ENCODE results near the gene ANKRD13A. TPM values are rescaled to one million over a fixed set of nuclear protein-coding genes. Genes with fewer than 3 reads are reported as not detected.

The ANKRD13A gene
- total RNA-seq, 4 donors from 2014 or later, result 96.1 to 189 (median 115) TPM

DNA sequence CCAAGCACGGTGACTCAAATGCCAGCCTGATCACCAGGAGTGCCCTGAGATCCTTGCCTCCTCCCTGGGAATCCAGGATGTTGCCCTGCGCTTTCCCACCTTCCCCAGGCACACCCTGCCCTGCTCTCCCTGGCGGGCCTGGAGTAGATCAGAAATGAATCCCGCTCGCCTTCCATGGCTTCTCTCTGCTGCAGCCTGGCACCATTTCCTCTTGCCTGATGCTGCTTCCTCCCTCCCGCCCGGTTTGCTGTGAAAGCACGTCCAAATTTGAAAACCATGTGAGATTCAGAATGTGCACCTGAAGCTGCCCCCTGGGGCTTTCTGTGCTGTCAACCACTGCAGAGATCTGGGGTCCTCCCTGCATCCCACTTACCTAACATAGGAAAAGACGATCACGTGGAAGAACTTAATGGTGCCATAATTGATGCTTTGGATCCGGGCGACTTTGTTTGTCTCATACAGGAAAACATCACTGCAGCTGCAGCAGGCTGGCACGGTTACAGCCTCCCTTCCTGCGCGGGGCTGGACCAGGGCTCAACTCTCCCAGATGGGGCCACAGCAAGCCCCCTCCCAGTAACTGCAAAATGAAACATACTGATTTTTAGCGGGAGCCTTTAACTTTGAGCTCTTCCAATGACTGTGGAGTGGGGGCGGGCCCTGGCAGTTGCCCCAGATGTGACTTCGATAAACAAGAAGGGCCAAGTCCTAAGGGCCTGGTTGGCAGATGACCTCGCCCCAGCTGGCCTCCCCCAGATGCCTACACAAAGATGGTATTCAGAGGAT is 74.0 kb downstream of the ANKRD13A start:
- intact Hi-C loops (cut with DNase I; ENCODE audit: low total_unique reads), result no loop called here
- TF ChIP-seq POLR2A (IDR thresholded peaks at IDR 0.05) (no peak), EP300 (IDR thresholded peaks at IDR 0.05; ENCODE audit: low read depth) (no peak), POLR2AphosphoS5 (IDR thresholded peaks at IDR 0.05) (no peak)
- TF ChIP-seq, protein P1, sequence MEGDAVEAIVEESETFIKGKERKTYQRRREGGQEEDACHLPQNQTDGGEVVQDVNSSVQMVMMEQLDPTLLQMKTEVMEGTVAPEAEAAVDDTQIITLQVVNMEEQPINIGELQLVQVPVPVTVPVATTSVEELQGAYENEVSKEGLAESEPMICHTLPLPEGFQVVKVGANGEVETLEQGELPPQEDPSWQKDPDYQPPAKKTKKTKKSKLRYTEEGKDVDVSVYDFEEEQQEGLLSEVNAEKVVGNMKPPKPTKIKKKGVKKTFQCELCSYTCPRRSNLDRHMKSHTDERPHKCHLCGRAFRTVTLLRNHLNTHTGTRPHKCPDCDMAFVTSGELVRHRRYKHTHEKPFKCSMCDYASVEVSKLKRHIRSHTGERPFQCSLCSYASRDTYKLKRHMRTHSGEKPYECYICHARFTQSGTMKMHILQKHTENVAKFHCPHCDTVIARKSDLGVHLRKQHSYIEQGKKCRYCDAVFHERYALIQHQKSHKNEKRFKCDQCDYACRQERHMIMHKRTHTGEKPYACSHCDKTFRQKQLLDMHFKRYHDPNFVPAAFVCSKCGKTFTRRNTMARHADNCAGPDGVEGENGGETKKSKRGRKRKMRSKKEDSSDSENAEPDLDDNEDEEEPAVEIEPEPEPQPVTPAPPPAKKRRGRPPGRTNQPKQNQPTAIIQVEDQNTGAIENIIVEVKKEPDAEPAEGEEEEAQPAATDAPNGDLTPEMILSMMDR (IDR thresholded peaks at IDR 0.05), result no peak
- Histone ChIP-seq H3K27me3 (no peaks in the 10 kb centered on the region), H3K4me3 (peak overlapping the region in 3 of 4 donors; percentile 13 to 45 (median 24)), H3K4me1 (peaks cover 0 to 13% (median 3%) of the 10 kb centered on the region in 4 donors), H3K36me3 (no peaks in the 10 kb centered on the region), H3K9me3 (no peaks in the 10 kb centered on the region), H3K27ac (peak overlapping the region; percentile 0 to 53 (median 26))
- in situ Hi-C loops (cut with MboI; ENCODE audit: low pct_ligation_motif_present in 1 of 4, low pct_unique_long_range_greater_than_20kb in 1 of 4, low sequenced_read_pairs in 3 of 4), result no loop called here
- 10 to 30% methylated on average over 7 to 19 of the region's 19 CpGs for WGBS, 2 donors (ENCODE audit: low coverage in 1 of 2)
- peak; percentile 33 for DNase-seq

DNA sequence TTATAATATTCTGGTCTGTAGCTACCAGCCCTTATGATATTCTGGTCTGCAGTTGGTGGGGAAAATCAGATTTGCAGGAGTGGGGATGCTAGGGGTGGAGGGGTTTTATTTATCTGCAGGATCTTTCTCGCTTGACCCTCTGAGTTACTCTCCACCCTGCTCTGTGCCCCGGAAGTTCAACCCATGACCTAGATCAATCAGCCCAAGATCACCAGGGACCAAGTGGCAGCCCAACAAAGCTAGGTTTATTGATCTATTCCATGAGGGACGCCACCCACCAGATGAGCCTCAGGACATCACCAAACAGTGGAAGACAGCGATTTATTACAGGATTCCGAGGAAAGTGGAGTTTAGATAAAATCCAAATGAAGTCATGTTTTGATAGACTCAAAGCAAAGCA is 74.9 kb downstream of the ANKRD13A start:
- no peak for DNase-seq
- TF ChIP-seq POLR2A (IDR thresholded peaks at IDR 0.05) (no peak), POLR2AphosphoS5 (IDR thresholded peaks at IDR 0.05) (no peak), EP300 (IDR thresholded peaks at IDR 0.05; ENCODE audit: low read depth) (no peak)
- TF ChIP-seq, protein P1 (IDR thresholded peaks at IDR 0.05), result no peak
- intact Hi-C loops (cut with DNase I; ENCODE audit: low total_unique reads), result no loop called here
- no peaks in the 10 kb centered on the region for H3K27me3 ChIP-seq
- 73 to 86% methylated on average over 3 to 5 of the region's 5 CpGs for WGBS, 2 donors (ENCODE audit: low coverage in 1 of 2)
- no peaks in the 10 kb centered on the region for H3K9me3 ChIP-seq
- peaks cover 0 to 14% (median 3%) of the 10 kb centered on the region in 4 donors for H3K4me1 ChIP-seq
- H3K4me3 ChIP-seq, result no peak overlapping the region
- in situ Hi-C loops (cut with MboI; ENCODE audit: low pct_ligation_motif_present in 1 of 4, low pct_unique_long_range_greater_than_20kb in 1 of 4, low sequenced_read_pairs in 3 of 4), result no loop called here
- H3K36me3 ChIP-seq, result no peaks in the 10 kb centered on the region
- peak overlapping the region in 1 of 4 donors; percentile 3 for H3K27ac ChIP-seq

DNA sequence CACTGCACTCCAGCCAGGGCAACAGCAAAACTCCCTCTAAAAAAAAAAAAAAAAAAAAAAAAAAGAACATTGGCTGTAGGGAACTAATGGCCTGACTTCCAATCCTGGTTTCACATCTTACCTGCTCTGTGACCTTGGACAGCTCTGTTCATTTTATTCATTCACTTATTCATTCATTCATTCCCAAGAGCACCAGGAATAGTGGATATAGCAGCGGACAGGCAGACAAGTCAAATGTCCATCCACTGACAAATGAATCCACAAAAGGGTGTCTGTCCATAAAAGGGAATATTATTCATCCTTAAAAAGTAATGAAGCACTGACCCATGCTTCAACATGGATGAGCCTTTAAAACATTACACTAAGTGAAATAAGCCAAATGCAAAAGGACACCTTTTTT is 76.7 kb downstream of the ANKRD13A start:
- H3K27ac ChIP-seq, result no peak overlapping the region
- peaks cover 0 to 30% (median 9%) of the 10 kb centered on the region in 4 donors for H3K4me1 ChIP-seq
- TF ChIP-seq EP300 (IDR thresholded peaks at IDR 0.05; ENCODE audit: low read depth) (no peak), POLR2AphosphoS5 (IDR thresholded peaks at IDR 0.05) (no peak), POLR2A (IDR thresholded peaks at IDR 0.05) (no peak)
- TF ChIP-seq, protein P1 (IDR thresholded peaks at IDR 0.05), result no peak
- no peak for DNase-seq
- H3K4me3 ChIP-seq, result no peak overlapping the region
- no peaks in the 10 kb centered on the region for H3K36me3 ChIP-seq
- in situ Hi-C loops (cut with MboI; ENCODE audit: low pct_ligation_motif_present in 1 of 4, low pct_unique_long_range_greater_than_20kb in 1 of 4, low sequenced_read_pairs in 3 of 4), result loop anchor here in 1 of 4 donors (25.0 kb wide), 1 partner anchor 536 kb away; the partner anchor contains the start of gene TCTN1
- H3K27me3 ChIP-seq, result no peaks in the 10 kb centered on the region
- intact Hi-C loops (cut with DNase I; ENCODE audit: low total_unique reads), result no loop called here
- no peaks in the 10 kb centered on the region for H3K9me3 ChIP-seq
- 93 to 100% methylated on average over 1 of the region's 1 CpG for WGBS, 2 donors (ENCODE audit: low coverage in 1 of 2)

DNA sequence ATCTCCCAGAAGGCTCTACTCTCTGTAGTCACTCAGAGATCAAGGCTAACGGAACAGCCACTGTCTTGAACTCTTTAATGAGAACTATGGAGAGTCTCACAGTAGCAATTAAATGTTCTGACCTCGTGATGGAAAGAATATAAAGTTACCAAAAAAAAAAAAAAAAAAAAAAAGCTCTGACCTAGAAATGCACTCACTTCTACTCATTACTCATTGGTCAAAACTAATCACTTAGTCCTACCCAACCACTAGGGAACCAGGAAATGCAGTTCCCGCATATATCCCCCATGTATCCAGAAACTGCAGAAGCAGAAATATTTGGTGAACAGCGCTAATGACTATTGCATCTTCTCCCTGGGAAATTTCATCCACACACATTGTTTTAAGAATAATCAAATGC is 78.6 kb downstream of the ANKRD13A start:
- no peak overlapping the region for H3K27ac ChIP-seq
- no peak overlapping the region for H3K4me3 ChIP-seq
- no peaks in the 10 kb centered on the region for H3K9me3 ChIP-seq
- no peaks in the 10 kb centered on the region for H3K36me3 ChIP-seq
- no peak for TF ChIP-seq EP300 (IDR thresholded peaks at IDR 0.05; ENCODE audit: low read depth)
- TF ChIP-seq POLR2A (IDR thresholded peaks at IDR 0.05), result no peak
- TF ChIP-seq, protein P1 (IDR thresholded peaks at IDR 0.05), result no peak
- no peak for TF ChIP-seq POLR2AphosphoS5 (IDR thresholded peaks at IDR 0.05)
- in situ Hi-C loops (cut with MboI; ENCODE audit: low pct_ligation_motif_present in 1 of 4, low pct_unique_long_range_greater_than_20kb in 1 of 4, low sequenced_read_pairs in 3 of 4), result loop anchor here in 1 of 4 donors (25.0 kb wide), 1 partner anchor 535 kb away; the partner anchor contains the start of gene TCTN1
- no peak for DNase-seq
- H3K27me3 ChIP-seq, result no peaks in the 10 kb centered on the region
- WGBS, 2 donors (ENCODE audit: low coverage in 1 of 2), result 74 to 79% methylated on average over 3 to 4 of the region's 4 CpGs
- peaks cover 0 to 30% (median 9%) of the 10 kb centered on the region in 4 donors for H3K4me1 ChIP-seq
- intact Hi-C loops (cut with DNase I; ENCODE audit: low total_unique reads), result no loop called here

Measured in transverse colon (tissue), 4 donors.